IPS-18c (cell line): ENCODE data around the gene CHRNB4.

Source experiments
- H3K4me3 ChIP-seq: 2 replicates; pipeline ENCODE4 v1.7.0; 2013; ENCODE audit warnings: low read depth, mild to moderate bottlenecking, low read length, moderate library complexity; ENCODE audit not compliant: insufficient read depth
- H3K9me3 ChIP-seq: one replicate; pipeline ENCODE4 v1.6.1; 2013; ENCODE audit warnings: mild to moderate bottlenecking, low read length, moderate library complexity; ENCODE audit not compliant: control insufficient read depth, insufficient read depth

CHRNB4 gene

GRCh38 chr15:78642331-78642730 lies 1.3 kb upstream of the CHRNB4 start:
- H3K9me3 ChIP-seq = no peaks in the 10 kb centered on the region
- H3K4me3 ChIP-seq = no peak overlapping the region

DNA sequence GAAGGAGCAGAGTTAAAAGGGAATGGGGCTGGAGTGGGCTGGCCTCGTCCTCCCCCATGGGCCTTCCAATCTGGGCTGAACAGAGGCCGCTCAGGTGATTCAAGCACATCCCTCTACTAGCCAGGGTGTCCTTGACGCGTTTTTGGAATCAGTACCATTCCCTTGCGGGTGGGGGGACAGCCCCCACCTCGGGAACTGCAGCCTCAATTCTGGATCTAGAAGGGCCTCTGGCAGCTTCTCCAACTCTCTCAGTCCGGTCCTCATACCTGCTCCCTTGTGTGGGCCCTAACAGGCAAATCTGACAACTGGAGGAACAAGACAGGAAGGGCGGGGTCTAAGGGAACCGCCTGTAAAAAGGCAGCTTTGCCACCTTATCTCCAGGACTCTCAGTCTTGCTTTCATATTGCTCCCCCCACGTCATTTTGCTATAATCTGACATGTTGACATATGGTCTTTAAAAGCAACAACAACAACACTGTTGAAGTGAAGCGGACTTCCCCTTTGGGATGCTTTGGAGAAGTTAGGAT lies 802 bp upstream of the CHRNB4 start:
- no peaks in the 10 kb centered on the region for H3K9me3 ChIP-seq
- H3K4me3 ChIP-seq = peak overlapping the region; percentile 77

GRCh38 chr15:78640527-78641101 lies 396 bp downstream of the CHRNB4 start:
- Histone ChIP-seq H3K4me3 (peak overlapping the region; percentile 77), H3K9me3 (no peaks in the 10 kb centered on the region)

- H3K9me3 ChIP-seq = no peaks in the 10 kb centered on the region
Observed at GRCh38 chr15:78638658-78639314, 2.2 kb downstream of the CHRNB4 start.

DNA sequence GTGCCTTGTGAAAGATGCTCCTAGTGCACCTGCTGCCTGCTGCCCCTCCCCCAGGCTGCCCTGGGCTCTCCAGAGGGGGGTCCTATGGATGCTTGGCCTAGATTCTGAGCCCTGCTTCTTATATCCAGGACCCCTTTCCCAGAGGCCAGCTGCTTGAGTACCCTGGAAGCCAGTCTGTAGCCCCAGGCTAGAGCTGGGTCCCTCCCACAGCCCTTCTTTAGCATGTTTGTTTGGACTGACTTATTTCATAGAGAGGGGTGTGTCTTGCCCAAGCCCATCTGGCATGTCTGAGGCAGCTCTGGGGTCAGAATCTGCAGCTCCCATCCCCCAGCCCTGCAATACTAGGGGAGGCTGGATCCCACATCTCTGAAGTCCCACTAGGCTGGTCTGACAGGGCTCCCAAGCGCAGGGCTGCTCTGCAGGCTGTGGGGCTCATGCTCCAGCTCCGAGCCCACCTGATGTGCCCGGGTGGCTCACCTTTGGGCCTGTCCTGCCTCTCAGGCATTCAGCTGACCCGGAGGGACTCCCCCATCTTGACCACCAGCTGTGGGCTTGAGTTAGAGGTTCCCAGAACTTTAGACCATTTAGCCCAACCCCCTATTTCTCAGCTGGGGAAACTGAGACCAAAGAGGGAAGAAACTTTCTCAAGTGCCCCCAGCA lies 3.1 kb downstream of the CHRNB4 start:
- Histone ChIP-seq H3K4me3 (no peak overlapping the region), H3K9me3 (no peaks in the 10 kb centered on the region)

More at GRCh38 chr15:78638658-78639314, 2.2 kb downstream of the CHRNB4 start:
- no peak overlapping the region for H3K4me3 ChIP-seq

- no peaks in the 10 kb centered on the region for H3K9me3 ChIP-seq
- no peak overlapping the region for H3K4me3 ChIP-seq
Observed at GRCh38 chr15:78636378-78636859, 4.6 kb downstream of the CHRNB4 start.

- no peak overlapping the region for H3K4me3 ChIP-seq
Observed at GRCh38 chr15:78635346-78635745, 5.7 kb downstream of the CHRNB4 start.

GRCh38 chr15:78634210-78635145 lies 6.5 kb downstream of the CHRNB4 start:
- no peak overlapping the region for H3K4me3 ChIP-seq

More at GRCh38 chr15:78635346-78635745, 5.7 kb downstream of the CHRNB4 start:
- H3K9me3 ChIP-seq = no peaks in the 10 kb centered on the region

GRCh38 chr15:78633348-78633747 lies 7.7 kb downstream of the CHRNB4 start:
- Histone ChIP-seq H3K9me3 (no peaks in the 10 kb centered on the region), H3K4me3 (no peak overlapping the region)

More at GRCh38 chr15:78634210-78635145, 6.5 kb downstream of the CHRNB4 start:
- H3K9me3 ChIP-seq = no peaks in the 10 kb centered on the region

DNA sequence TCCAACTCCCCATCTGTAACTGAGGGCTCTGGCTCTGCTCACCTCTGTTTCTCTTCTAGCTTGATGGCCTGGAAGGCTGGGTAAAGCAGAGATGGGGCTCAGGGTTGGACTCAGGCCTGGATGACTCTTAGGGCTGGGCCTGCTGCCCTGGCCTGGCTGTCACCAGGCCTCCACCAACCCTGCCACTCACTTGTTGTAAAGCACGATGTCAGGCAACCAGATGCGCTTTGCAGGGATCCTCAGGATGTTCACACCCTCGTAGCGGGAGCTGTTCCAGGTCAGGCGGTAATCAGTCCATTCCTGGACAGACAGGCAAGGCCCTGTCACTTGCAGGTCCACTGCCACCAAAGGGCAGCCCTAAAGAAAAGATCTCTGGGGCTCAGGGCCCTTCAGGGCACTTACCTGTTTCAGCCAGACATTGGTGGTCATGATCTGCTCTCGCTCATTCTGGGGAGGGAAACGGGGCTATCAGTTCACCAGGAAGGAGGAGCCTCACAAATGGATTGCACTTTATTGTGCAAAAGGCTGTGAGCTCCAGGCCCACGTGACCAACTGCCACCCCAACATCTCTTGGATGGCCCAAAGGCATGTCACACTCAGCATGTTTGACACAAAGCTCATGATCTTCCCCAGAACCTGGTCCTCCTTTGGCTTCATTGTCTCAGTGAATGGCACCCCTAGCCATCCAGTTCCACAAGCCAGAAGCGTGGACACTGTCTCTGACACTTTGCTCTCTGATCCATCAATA lies 9.9 kb downstream of the CHRNB4 start:
- no peak overlapping the region for H3K4me3 ChIP-seq
- H3K9me3 ChIP-seq = no peaks in the 10 kb centered on the region

- no peaks in the 10 kb centered on the region for H3K9me3 ChIP-seq
- H3K4me3 ChIP-seq = no peak overlapping the region
Observed at GRCh38 chr15:78629716-78630065, 11.3 kb downstream of the CHRNB4 start.

GRCh38 chr15:78629031-78629715 lies 11.8 kb downstream of the CHRNB4 start:
- H3K9me3 ChIP-seq = no peaks in the 10 kb centered on the region
- H3K4me3 ChIP-seq = no peak overlapping the region

DNA sequence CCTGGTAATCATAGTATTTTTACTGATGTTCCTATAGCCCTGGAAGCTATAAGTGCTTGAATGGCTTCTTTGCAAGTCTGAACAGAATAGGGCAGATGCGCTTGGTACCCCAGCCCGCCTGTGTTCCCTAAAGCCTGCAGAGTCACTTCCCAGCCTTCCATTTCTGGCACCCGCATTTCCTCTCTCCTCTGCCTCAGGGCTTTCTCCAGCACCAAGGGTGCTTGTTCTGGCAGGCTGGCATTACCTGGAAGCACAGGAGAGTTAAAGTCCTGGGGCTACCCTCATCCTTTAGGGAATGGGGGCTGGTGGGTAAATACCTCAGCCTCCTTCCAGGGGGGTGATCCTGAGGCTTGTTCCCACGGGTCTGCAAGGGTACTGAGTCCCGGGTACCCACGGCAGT lies 12.8 kb downstream of the CHRNB4 start:
- H3K9me3 ChIP-seq = no peaks in the 10 kb centered on the region
- no peak overlapping the region for H3K4me3 ChIP-seq

GRCh38 chr15:78627348-78627747 lies 13.7 kb downstream of the CHRNB4 start:
- H3K9me3 ChIP-seq = no peaks in the 10 kb centered on the region
- no peak overlapping the region for H3K4me3 ChIP-seq

DNA sequence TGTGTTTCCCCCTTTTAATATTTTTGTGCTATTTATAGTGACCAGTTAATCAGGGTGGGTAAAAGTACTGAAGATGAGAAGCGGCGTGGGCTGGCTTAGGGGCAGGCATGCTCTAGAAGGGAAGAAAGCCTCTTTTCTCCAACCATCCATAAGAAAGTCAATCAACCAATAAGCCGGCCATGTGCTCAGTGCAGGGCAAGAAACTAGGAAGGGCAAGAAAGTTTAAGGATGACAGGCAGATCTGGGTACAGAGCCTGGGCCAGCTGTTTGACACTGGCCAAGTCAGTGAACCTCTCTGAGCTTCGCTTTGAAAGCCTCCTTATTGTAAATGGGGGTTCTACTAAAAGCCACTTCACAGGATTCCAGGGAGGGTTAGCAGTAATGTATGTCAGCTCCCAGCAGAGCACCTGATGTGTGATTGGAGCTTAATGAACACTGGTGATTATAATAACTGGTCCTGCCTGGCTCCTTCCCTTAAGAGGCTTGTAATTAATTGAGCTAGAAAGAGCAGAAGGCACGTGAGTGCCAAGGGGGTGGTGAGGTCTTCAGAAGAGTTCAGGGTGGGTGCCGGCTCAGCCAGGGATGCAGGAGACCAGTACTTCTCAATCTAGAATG lies 14.5 kb downstream of the CHRNB4 start:
- Histone ChIP-seq H3K9me3 (no peaks in the 10 kb centered on the region), H3K4me3 (no peak overlapping the region)
